GM19025 (cell line): ENCODE measurements around the gene TEX13A.

Experiments used
- ATAC-seq: cut with Tn5 transposase; IDR thresholded peaks from one replicate; pipeline ENCODE4 v1.9.1; 2021; ENCODE audit warnings: mild to moderate bottlenecking, low read depth, moderate library complexity; ENCODE audit not compliant: unreplicated experiment

The TEX13A gene

GRCh38 chrX:105189093-105189492 is 31.4 kb downstream of the TEX13A start:
- no peak for ATAC-seq

GRCh38 chrX:105179644-105180043 is 40.9 kb downstream of the TEX13A start:
- no peak for ATAC-seq

GRCh38 chrX:105173071-105173470 is 47.4 kb downstream of the TEX13A start:
- ATAC-seq: no peak
